ENCODE results near the gene DOCK9. TPM values are rescaled to one million over a fixed set of nuclear protein-coding genes. Genes with fewer than 3 reads are reported as not detected.

Gene DOCK9
- total and polyA plus RNA-seq, 2 experiments from 2014 or later: 8.5 to 57.7 TPM

DNA sequence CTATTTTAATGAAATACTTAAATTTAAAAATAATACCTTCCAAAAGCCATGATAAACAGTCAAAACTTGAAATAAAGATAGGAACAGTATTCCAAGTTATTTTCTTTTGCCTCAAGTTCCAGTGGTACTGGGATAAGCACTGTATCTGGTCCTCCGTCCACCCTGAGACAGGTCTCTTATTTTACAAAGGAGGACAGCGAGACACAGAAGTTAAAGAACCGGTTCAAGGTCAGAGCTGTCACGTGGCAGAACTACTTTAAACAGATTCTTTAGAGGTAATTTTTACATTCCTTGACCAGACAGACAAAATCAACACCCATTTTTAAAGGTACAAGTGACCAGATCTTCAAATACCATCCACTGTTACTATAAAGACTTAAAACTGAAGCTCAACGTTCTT is 10.4 kb upstream of the DOCK9 start:
- Histone ChIP-seq H3K36me3 (ENCODE audit: insufficient read depth) (no peaks in the 10 kb centered on the region), H3K79me2 (replicated peaks; ENCODE audit: insufficient read depth) (no peaks in the 10 kb centered on the region), H4K20me1 (replicated peaks; ENCODE audit: insufficient read depth) (no peaks in the 10 kb centered on the region), H3K4me3 (no peak overlapping the region), H3K4me1 (ENCODE audit: insufficient read depth) (peaks cover 16% of the 10 kb centered on the region), H3K27me3 (ENCODE audit: insufficient read depth) (no peaks in the 10 kb centered on the region), H2AFZ (no peak overlapping the region), H3F3A (replicated peaks; ENCODE audit: low read depth) (no peaks in the 10 kb centered on the region), H3K9me2 (ENCODE audit: insufficient read depth) (no peaks in the 10 kb centered on the region), H3K4me2 (no peak overlapping the region), H3K27ac (ENCODE audit: low read depth) (no peak overlapping the region)
- Mint-ChIP-seq H3K4me3 (no peak overlapping the region), H3K27me3 (ENCODE audit: insufficient read depth, low read depth, poor library complexity) (peaks cover 2% of the 10 kb centered on the region), H3K4me1 (peaks cover 37% of the 10 kb centered on the region), H3K27ac (no peak overlapping the region), H3K9me3 (no peaks in the 10 kb centered on the region), H3K36me3 (ENCODE audit: low read depth) (no peaks in the 10 kb centered on the region)
- DNase-seq (ENCODE audit: low spot score) (no peak), ATAC-seq (no peak)
- no peak for TF ChIP-seq ZNF331 (CRISPR knock-in tag; IDR thresholded peaks at IDR 0.05; ENCODE audit: low read depth)
- TF ChIP-seq, protein P1, sequence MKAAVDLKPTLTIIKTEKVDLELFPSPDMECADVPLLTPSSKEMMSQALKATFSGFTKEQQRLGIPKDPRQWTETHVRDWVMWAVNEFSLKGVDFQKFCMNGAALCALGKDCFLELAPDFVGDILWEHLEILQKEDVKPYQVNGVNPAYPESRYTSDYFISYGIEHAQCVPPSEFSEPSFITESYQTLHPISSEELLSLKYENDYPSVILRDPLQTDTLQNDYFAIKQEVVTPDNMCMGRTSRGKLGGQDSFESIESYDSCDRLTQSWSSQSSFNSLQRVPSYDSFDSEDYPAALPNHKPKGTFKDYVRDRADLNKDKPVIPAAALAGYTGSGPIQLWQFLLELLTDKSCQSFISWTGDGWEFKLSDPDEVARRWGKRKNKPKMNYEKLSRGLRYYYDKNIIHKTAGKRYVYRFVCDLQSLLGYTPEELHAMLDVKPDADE (IDR thresholded peaks at IDR 0.05): no peak
- no peak for TF ChIP-seq NANOG (IDR thresholded peaks at IDR 0.05; ENCODE audit: borderline replicate concordance)
- TF ChIP-seq ZNF114 (CRISPR knock-in tag; IDR thresholded peaks at IDR 0.05): no peak
- TF ChIP-seq JUNB (IDR thresholded peaks at IDR 0.05; ENCODE audit: unreplicated experiment): no peak
- TF ChIP-seq EZH2 (IDR thresholded peaks at IDR 0.05; ENCODE audit: low read depth, unreplicated experiment): no peak
- no peak for TF ChIP-seq EZH2phosphoT487 (IDR thresholded peaks at IDR 0.05; ENCODE audit: unreplicated experiment)
- TF ChIP-seq STAT1 (IDR thresholded peaks at IDR 0.05; ENCODE audit: unreplicated experiment): no peak
- TF ChIP-seq, protein P2, sequence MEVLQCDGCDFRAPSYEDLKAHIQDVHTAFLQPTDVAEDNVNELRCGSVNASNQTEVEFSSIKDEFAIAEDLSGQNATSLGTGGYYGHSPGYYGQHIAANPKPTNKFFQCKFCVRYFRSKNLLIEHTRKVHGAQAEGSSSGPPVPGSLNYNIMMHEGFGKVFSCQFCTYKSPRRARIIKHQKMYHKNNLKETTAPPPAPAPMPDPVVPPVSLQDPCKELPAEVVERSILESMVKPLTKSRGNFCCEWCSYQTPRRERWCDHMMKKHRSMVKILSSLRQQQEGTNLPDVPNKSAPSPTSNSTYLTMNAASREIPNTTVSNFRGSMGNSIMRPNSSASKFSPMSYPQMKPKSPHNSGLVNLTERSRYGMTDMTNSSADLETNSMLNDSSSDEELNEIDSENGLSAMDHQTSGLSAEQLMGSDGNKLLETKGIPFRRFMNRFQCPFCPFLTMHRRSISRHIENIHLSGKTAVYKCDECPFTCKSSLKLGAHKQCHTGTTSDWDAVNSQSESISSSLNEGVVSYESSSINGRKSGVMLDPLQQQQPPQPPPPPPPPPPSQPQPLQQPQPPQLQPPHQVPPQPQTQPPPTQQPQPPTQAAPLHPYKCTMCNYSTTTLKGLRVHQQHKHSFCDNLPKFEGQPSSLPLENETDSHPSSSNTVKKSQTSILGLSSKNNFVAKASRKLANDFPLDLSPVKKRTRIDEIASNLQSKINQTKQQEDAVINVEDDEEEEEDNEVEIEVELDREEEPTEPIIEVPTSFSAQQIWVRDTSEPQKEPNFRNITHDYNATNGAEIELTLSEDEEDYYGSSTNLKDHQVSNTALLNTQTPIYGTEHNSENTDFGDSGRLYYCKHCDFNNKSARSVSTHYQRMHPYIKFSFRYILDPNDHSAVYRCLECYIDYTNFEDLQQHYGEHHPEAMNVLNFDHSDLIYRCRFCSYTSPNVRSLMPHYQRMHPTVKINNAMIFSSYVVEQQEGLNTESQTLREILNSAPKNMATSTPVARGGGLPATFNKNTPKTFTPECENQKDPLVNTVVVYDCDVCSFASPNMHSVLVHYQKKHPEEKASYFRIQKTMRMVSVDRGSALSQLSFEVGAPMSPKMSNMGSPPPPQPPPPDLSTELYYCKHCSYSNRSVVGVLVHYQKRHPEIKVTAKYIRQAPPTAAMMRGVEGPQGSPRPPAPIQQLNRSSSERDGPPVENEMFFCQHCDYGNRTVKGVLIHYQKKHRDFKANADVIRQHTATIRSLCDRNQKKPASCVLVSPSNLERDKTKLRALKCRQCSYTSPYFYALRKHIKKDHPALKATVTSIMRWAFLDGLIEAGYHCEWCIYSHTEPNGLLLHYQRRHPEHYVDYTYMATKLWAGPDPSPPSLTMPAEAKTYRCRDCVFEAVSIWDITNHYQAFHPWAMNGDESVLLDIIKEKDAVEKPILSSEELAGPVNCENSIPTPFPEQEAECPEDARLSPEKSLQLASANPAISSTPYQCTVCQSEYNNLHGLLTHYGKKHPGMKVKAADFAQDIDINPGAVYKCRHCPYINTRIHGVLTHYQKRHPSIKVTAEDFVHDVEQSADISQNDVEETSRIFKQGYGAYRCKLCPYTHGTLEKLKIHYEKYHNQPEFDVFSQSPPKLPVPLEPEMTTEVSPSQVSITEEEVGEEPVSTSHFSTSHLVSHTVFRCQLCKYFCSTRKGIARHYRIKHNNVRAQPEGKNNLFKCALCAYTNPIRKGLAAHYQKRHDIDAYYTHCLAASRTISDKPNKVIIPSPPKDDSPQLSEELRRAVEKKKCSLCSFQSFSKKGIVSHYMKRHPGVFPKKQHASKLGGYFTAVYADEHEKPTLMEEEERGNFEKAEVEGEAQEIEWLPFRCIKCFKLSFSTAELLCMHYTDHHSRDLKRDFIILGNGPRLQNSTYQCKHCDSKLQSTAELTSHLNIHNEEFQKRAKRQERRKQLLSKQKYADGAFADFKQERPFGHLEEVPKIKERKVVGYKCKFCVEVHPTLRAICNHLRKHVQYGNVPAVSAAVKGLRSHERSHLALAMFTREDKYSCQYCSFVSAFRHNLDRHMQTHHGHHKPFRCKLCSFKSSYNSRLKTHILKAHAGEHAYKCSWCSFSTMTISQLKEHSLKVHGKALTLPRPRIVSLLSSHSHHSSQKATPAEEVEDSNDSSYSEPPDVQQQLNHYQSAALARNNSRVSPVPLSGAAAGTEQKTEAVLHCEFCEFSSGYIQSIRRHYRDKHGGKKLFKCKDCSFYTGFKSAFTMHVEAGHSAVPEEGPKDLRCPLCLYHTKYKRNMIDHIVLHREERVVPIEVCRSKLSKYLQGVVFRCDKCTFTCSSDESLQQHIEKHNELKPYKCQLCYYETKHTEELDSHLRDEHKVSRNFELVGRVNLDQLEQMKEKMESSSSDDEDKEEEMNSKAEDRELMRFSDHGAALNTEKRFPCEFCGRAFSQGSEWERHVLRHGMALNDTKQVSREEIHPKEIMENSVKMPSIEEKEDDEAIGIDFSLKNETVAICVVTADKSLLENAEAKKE (CRISPR knock-in tag; IDR thresholded peaks at IDR 0.05): no peak
- TF ChIP-seq, protein P3, sequence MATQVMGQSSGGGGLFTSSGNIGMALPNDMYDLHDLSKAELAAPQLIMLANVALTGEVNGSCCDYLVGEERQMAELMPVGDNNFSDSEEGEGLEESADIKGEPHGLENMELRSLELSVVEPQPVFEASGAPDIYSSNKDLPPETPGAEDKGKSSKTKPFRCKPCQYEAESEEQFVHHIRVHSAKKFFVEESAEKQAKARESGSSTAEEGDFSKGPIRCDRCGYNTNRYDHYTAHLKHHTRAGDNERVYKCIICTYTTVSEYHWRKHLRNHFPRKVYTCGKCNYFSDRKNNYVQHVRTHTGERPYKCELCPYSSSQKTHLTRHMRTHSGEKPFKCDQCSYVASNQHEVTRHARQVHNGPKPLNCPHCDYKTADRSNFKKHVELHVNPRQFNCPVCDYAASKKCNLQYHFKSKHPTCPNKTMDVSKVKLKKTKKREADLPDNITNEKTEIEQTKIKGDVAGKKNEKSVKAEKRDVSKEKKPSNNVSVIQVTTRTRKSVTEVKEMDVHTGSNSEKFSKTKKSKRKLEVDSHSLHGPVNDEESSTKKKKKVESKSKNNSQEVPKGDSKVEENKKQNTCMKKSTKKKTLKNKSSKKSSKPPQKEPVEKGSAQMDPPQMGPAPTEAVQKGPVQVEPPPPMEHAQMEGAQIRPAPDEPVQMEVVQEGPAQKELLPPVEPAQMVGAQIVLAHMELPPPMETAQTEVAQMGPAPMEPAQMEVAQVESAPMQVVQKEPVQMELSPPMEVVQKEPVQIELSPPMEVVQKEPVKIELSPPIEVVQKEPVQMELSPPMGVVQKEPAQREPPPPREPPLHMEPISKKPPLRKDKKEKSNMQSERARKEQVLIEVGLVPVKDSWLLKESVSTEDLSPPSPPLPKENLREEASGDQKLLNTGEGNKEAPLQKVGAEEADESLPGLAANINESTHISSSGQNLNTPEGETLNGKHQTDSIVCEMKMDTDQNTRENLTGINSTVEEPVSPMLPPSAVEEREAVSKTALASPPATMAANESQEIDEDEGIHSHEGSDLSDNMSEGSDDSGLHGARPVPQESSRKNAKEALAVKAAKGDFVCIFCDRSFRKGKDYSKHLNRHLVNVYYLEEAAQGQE (IDR thresholded peaks at IDR 0.05; ENCODE audit: unreplicated experiment): no peak
- TF ChIP-seq, protein P4, sequence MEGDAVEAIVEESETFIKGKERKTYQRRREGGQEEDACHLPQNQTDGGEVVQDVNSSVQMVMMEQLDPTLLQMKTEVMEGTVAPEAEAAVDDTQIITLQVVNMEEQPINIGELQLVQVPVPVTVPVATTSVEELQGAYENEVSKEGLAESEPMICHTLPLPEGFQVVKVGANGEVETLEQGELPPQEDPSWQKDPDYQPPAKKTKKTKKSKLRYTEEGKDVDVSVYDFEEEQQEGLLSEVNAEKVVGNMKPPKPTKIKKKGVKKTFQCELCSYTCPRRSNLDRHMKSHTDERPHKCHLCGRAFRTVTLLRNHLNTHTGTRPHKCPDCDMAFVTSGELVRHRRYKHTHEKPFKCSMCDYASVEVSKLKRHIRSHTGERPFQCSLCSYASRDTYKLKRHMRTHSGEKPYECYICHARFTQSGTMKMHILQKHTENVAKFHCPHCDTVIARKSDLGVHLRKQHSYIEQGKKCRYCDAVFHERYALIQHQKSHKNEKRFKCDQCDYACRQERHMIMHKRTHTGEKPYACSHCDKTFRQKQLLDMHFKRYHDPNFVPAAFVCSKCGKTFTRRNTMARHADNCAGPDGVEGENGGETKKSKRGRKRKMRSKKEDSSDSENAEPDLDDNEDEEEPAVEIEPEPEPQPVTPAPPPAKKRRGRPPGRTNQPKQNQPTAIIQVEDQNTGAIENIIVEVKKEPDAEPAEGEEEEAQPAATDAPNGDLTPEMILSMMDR (conservative IDR thresholded peaks at IDR 0.05; ENCODE audit: low read depth in 2 of 2): no peak
- TF ChIP-seq CREB1 (CRISPR knock-in tag; IDR thresholded peaks at IDR 0.05; ENCODE audit: low read depth): no peak
- no peak for TF ChIP-seq POLR2AphosphoS5 (IDR thresholded peaks at IDR 0.05; ENCODE audit: low read depth)
